OCI-M1 (cell line): Measurements from ENCODE around the gene OR13F1.
"Not testable (repeated sequence)": the region's sequence is repeated elsewhere in the genome, so short reads cannot be mapped to it uniquely, and the experiment has no call there.

Experiments used
- DNase-seq: peaks from one replicate; lab custom pipeline; 2025; lab: John Stamatoyannopoulos, UW

OR13F1 gene, protein sequence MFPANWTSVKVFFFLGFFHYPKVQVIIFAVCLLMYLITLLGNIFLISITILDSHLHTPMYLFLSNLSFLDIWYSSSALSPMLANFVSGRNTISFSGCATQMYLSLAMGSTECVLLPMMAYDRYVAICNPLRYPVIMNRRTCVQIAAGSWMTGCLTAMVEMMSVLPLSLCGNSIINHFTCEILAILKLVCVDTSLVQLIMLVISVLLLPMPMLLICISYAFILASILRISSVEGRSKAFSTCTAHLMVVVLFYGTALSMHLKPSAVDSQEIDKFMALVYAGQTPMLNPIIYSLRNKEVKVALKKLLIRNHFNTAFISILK

DNA sequence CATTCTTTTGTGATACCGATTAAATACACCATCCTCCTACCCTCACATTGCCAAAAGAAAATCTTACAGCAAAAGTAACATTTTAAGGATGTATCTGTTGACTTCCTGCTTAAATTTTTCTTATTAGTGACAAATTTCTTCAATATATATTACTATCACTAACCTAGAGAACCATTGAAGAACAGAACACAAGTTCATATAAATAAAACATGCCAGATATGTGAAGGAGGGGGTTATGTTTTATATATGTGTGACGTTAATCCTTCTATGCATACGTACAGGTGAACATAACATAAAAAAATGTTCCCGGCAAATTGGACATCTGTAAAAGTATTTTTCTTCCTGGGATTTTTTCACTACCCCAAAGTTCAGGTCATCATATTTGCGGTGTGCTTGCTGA lies at the start of gene OR13F1:
TSS of gene OR13F1 (plus strand) at position 301 of the 400 bp plus-strand sequence. CDS start at position 301, 0 bp downstream.
- DNase-seq: no peak

DNA sequence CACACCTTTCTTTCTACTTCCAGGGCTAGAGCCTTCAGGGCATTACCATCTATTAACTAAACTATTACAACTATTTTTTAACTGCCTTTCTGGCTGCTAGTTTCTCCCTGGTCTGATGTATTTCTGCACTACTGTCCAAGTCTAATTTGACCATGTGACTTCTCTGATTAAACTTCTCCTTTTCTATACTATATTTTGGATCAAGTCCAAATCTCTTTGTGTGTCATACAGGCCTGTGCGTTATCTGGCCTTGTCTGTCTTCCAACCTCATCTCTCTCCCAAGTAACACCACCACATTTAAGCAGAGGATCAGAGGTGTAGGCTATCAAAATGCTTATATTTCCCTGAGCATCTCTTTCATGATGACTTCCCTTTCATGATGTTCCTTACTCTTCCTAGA lies 47.2 kb upstream of the OR13F1 start:
- DNase-seq: peak; percentile 92

DNA sequence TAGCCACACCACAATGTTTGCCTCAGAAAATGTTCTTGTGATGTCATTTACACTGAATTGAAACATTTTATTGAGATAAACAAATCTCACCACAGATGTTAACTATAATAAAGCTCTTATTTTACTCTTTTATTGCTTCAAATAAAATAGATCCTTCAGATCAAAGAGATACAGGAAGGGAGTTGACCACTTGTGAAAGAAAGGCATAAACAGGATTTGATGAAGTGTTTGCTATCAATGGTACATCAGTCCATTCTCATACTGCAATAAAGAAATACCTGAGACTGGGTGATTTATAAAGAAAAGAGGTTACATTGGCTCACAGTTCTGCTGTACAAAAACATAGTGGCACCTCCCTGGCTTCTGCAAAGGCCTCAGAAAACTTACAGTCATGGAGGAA lies 40.2 kb upstream of the OR13F1 start:
- no peak for DNase-seq

- no peak for DNase-seq
Measured at GRCh38 chr9:104468261-104468660, 35.8 kb upstream of the OR13F1 start.

DNA sequence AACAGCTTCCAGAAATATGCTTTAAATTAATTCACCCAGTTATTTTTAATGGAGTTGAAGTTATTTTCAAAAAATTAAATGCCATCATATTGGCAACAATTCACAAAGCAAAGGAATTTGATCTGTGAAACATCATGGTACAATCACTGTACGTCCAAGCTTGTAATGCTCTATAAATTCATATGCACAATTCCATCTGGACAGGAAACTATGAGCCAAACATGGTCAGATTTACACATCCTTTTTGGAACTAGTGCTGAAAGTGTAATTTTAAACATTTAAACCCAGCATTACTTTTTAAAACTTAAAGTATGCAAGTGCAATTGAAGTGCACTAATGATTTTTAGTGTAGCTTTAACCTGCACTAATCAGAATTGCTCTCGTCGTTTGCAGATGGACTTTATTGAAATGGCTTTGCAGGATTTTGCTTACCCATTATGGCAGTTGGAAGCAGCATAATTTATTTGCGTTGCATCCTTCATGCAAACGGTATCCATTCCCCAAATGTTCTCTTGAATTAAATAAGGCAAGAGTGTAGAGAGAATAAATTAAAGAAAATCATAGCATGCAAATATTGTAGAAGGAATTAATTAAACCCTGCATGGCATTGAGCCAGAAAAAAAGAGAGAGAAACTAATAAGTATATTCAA lies 21.0 kb upstream of the OR13F1 start:
- DNase-seq: no peak

DNA sequence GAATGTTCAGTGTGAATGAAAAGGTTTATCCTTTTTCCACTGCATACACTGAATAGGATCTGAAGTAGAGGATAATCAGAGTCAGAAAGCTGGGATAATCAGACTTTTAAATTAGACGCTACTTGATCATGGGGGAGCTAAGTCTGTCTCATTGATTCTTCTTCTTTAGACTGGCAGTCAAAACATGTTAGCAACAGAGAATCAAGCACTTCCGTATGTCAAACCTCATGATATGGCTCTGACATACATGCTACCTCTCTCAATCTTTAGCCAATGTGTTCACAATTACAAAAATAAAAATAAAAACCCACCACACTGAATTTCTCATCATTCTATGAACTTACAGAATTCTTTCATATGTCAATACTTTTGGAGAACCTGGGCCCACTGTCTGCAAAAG lies 19.0 kb upstream of the OR13F1 start:
- no peak for DNase-seq

- peak; percentile 67 for DNase-seq
Measured at GRCh38 chr9:104494808-104495207, 9.3 kb upstream of the OR13F1 start.

GRCh38 chr9:104503440-104503839 lies 623 bp upstream of the OR13F1 start:
- DNase-seq: no peak

DNA sequence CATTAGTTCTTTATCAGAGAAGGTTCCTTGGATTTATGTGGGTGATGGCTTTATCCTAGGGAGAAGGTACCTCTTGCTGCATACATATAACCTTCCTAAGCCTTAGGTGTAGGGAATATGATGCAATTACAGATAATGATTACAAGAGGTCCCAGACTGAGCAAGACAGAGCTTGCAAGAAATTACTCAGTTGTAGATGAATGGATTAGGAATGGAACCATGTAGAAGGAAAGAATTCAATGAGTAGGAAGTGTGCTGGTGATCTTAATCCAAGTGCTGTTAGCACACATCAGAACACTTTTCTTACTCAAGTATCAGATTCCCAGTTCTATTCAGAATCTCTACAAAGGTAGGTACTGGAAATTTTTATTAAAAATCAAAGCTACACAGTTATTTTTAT lies 2.5 kb downstream of the OR13F1 start:
- DNase-seq: no peak

DNA sequence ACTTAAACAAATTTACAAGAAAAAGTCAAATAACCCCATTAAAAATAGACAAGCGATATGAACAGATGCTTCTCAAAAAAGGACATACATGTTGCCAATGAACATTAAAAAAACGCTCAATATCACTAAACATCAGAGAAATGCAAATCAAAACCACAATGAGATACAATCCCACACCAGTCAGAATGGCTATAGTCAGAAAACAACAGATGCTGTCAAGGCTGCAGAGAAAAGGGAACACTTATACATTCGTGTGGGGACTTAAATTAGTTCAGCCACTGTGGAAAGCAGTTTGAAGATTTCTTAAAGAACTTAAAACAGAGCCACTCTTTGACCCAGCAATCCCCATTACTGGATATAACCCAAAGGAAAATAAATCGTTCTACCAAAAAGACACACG lies 10.8 kb downstream of the OR13F1 start:
- DNase-seq: peak; percentile 17

- not testable (repeated sequence) for DNase-seq
Measured at GRCh38 chr9:104520241-104520640, 16.2 kb downstream of the OR13F1 start.

GRCh38 chr9:104527109-104527508 lies 23.0 kb downstream of the OR13F1 start, which contains the start of gene OR13C4:
Gene OR13C4, minus strand, starts transcription at chr9:104527209. Its CDS starts 0 bp downstream, at chr9:104527209.
- DNase-seq: no peak

DNA sequence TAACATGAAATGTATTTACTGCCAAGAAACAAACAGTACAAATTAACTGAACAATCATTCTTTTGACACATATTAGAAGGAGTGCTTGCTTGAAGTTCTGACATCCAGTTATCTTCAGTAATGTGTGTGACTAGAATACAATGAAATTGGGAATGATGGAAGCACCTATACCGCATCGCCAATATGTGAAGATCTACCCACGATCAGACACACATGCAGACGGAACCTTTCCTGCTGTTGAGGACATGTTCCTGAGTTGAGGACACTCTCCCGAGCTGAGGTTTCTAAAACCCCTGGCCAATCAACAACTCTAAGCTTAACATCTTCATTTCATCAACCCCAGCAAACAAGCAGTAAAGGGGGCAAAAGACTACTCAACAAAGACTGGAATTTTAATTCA lies 32.7 kb downstream of the OR13F1 start, which contains the start of gene OR13C3:
TSS of gene OR13C3 (minus strand) at position 101 of the 400 bp plus-strand sequence. CDS start 133 bp downstream, outside the sequence.
- DNase-seq: no peak

DNA sequence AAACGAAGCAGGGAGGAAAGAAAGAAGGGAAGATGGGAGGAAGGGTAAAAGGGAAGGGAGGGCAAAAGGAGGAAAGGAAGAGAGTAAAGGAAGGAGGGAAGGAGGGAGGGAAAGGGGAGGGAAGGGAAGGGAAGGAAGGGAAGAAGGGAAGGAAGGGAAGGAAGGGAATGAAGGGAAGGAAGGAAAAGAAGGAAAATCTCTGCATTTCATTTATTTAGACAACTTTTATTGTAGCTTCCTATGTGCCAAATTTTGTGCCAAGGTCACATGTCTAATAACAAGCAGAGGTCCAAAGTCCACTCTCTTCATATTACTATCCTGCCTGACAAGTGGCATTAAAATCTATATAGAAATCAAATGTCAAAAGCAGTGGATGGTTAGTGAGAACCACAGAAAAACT lies 35.2 kb downstream of the OR13F1 start:
- no peak for DNase-seq

GRCh38 chr9:104544644-104545043 lies 40.6 kb downstream of the OR13F1 start:
- peak; percentile 55 for DNase-seq

DNA sequence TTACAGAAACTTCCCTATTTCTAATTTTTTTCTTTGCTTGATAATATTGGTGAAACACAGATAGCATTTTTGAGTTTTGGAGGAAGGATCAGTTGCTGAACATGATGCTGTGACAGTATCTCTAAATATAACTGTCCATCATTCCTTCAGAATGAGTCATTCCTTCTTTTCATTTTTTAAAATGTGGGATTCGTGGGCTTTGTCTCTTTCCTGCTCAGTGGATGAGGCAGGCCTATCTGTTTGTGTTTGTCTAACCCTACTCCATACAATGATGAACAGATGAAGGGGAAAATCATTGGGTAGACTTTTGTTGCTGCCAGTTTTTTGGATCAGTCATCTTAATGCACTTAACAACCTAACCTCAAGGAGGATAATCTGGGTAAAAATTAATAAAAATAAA lies 49.2 kb downstream of the OR13F1 start:
- no peak for DNase-seq
